NK-92 (cell line): Measurements from ENCODE around the gene IQSEC1.

Experiments
- DNase-seq: peaks from one replicate; lab custom pipeline; 2025; ENCODE audit not compliant: unreplicated experiment; lab: John Stamatoyannopoulos, UW

IQSEC1 gene

GRCh38 chr3:12898965-12899755 is 174.1 kb downstream of the IQSEC1 start:
- no peak for DNase-seq

GRCh38 chr3:12898290-12898964 is 174.8 kb downstream of the IQSEC1 start:
- DNase-seq, result no peak

GRCh38 chr3:12897381-12898289 is 175.6 kb downstream of the IQSEC1 start:
- DNase-seq, result no peak

GRCh38 chr3:12896063-12896985 is 176.9 kb downstream of the IQSEC1 start:
- DNase-seq, result no peak

- no peak for DNase-seq
Observed at GRCh38 chr3:12895391-12896062, 177.7 kb downstream of the IQSEC1 start.

- DNase-seq, result no peak
Observed at GRCh38 chr3:12894629-12895028, 178.6 kb downstream of the IQSEC1 start.

GRCh38 chr3:12893852-12894251 is 179.4 kb downstream of the IQSEC1 start:
- DNase-seq, result no peak

GRCh38 chr3:12893247-12893646 is 180.0 kb downstream of the IQSEC1 start:
- DNase-seq, result no peak

GRCh38 chr3:12892840-12893189 is 180.4 kb downstream of the IQSEC1 start:
- DNase-seq, result no peak

GRCh38 chr3:12891985-12892839 is 181.0 kb downstream of the IQSEC1 start:
- DNase-seq, result no peak

- no peak for DNase-seq
Observed at GRCh38 chr3:12891391-12891984, 181.7 kb downstream of the IQSEC1 start.

- DNase-seq, result no peak
Observed at GRCh38 chr3:12890610-12891390, 182.4 kb downstream of the IQSEC1 start.

- DNase-seq, result no peak
Observed at GRCh38 chr3:12886736-12887135, 186.5 kb downstream of the IQSEC1 start.

GRCh38 chr3:12886106-12886679 is 187.0 kb downstream of the IQSEC1 start:
- DNase-seq, result no peak

- no peak for DNase-seq
Observed at GRCh38 chr3:12885583-12885930, 187.7 kb downstream of the IQSEC1 start.

GRCh38 chr3:12884790-12885582 is 188.2 kb downstream of the IQSEC1 start:
- DNase-seq, result no peak

- no peak for DNase-seq
Observed at GRCh38 chr3:12884186-12884680, 189.0 kb downstream of the IQSEC1 start.
